Measurements from ENCODE around the gene KCNIP4. TPM values are rescaled to one million over a fixed set of nuclear protein-coding genes. Genes with fewer than 3 reads are reported as not detected.

KCNIP4 gene
- total and polyA plus RNA-seq, 2 of the 8 experiments (the other 6 are each of a cell fraction or from before 2014, with no cell fraction given): 0.06 TPM; not detected in 1

DNA sequence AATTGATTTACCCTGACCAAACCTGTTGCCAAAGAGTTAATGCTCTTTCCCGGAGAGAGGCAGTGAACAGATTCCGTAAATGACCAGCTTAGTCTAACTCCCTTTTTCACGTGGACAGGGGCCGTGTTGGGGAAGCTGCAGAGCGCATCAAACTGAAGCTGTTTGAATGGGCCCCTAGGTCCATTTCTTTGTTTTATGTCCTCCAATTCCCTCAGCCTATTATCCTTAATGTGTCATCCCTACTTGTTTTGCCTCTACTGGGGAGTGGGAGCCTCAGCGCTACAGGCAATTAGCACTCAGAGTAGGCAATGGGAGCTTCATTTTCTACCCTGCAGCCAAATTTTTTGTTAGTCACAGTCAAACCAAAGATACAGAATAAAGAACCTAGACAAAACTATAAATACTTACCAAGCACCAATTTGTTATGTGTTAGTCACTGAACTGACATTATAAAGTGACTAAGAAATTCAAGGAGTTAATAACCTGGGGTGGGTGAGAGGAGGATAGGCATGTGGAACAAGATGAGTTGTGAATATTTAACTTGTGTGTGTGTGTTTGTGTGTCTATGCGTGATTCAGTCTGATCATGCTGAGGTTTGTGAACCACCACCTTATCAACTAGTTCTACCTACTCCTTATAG is 830.9 kb downstream of the KCNIP4 start:
- Histone ChIP-seq H2BK20ac (ENCODE audit: low read length) (no peak overlapping the region), H2BK12ac (ENCODE audit: low read depth, low read length) (no peak overlapping the region), H3K27ac (ENCODE audit: low read depth, low read length) (no peak overlapping the region), H3K27me3 (replicated peaks in 1 of 4; ENCODE audit: control insufficient read depth in 3 of 4, extremely low read depth in 1 of 4, insufficient read depth in 3 of 4, low read length in 3 of 4) (no peaks in the 10 kb centered on the region), H3K9ac (replicated peaks in 1 of 4; ENCODE audit: extremely low read depth in 1 of 4, low read depth in 3 of 4, low read length in 3 of 4) (no peak overlapping the region), H2AFZ (ENCODE audit: low read length) (peak overlapping the region; percentile 36), H4K5ac (ENCODE audit: insufficient read length, low read depth, low read length) (no peak overlapping the region), H3K4me2 (ENCODE audit: insufficient read depth in 1 of 2, low read depth in 2 of 2, low read length in 2 of 2) (0 out of 4 replicates have a peak overlapping the region, but pooled peaks have one; percentile 5), H3K4me3 (ENCODE audit: extremely low read depth in 1 of 4, insufficient read depth in 2 of 4, low read depth in 3 of 4, low read length in 4 of 4) (no peak overlapping the region), H4K8ac (ENCODE audit: extremely low read depth, insufficient read depth, low read length) (no peak overlapping the region), H3K4ac (replicated peaks; ENCODE audit: insufficient read length, low read depth, low read length) (no peak overlapping the region), H3K4me1 (replicated peaks in 1 of 4; ENCODE audit: control insufficient read depth in 3 of 4, insufficient read depth in 4 of 4, low read length in 3 of 4) (peaks cover 0 to 9% (median 4%) of the 10 kb centered on the region in 4 experiments; a peak in 4 of 7 replicates), H2AK5ac (ENCODE audit: low read depth, low read length) (no peak overlapping the region), H3K79me1 (ENCODE audit: low read depth, low read length) (no peaks in the 10 kb centered on the region), H3K36me3 (ENCODE audit: control insufficient read depth in 2 of 4, insufficient read depth in 4 of 4, low read length in 3 of 4) (no peaks in the 10 kb centered on the region), H3K79me2 (ENCODE audit: control insufficient read depth in 1 of 2, insufficient read depth in 2 of 2, low read length in 2 of 2) (no peaks in the 10 kb centered on the region), H3K18ac (ENCODE audit: extremely low read depth, low read length) (no peak overlapping the region), H3K9me3 (ENCODE audit: insufficient read depth in 2 of 2, low read depth in 1 of 2, low read length in 1 of 2) (no peaks in the 10 kb centered on the region), H4K91ac (replicated peaks; ENCODE audit: insufficient read length, low read length) (no peak overlapping the region), H2BK120ac (replicated peaks; ENCODE audit: low read depth, low read length) (no peak overlapping the region), H2BK15ac (ENCODE audit: low read length) (no peak overlapping the region), H3K23me2 (ENCODE audit: low read depth, low read length) (no peaks in the 10 kb centered on the region), H3K23ac (ENCODE audit: insufficient read length) (no peak overlapping the region), H3K14ac (ENCODE audit: insufficient read length) (no peak overlapping the region), H3K56ac (replicated peaks; ENCODE audit: insufficient read length, low read depth, low read length) (no peak overlapping the region), H2BK5ac (ENCODE audit: low read depth, low read length) (no peak overlapping the region), H4K20me1 (replicated peaks in 1 of 2; ENCODE audit: control insufficient read depth in 1 of 2, insufficient read depth in 2 of 2, low read length in 2 of 2) (no peaks in the 10 kb centered on the region)
- no peak for FAIRE-seq
- ChIA-PET POLR2A (ENCODE audit: partially characterized antibody) (no interaction called here), CTCF (ENCODE audit: partially characterized antibody) (no interaction called here)
- no peak for DNase-seq (ENCODE audit: low read depth in 1 of 2, low spot score in 2 of 2)
- 91% methylated on average over 7 of the region's 7 CpGs; no CpG with 5 or more reads in 1 of the 2 experiments for WGBS, 2 experiments (ENCODE audit: extremely low coverage in 1 of 2, insufficient coverage in 1 of 2, insufficient read length in 1 of 2, insufficient replicate concordance in 2 of 2, low coverage in 1 of 2, low lambda C conversion rate in 2 of 2, missing lambda C conversion rate in 1 of 2)
- TF ChIP-seq ZNF274 (IDR thresholded peaks at IDR 0.05; ENCODE audit: borderline replicate concordance, extremely low read depth, low read length) (no peak), POU5F1 (IDR thresholded peaks at IDR 0.05; ENCODE audit: low read depth, low read length) (no peak), ASH2L (IDR thresholded peaks at IDR 0.05; ENCODE audit: low read length) (no peak), HDAC2 (IDR thresholded peaks at IDR 0.05; ENCODE audit: borderline replicate concordance in 1 of 2, low read depth in 2 of 2, low read length in 2 of 2) (no peak), CREB1 (IDR thresholded peaks at IDR 0.05) (no peak), JUND (IDR thresholded peaks at IDR 0.05; ENCODE audit: low read length) (no peak), CEBPB (IDR thresholded peaks at IDR 0.05; ENCODE audit: low read depth, low read length) (no peak), TEAD4 (IDR thresholded peaks at IDR 0.05; ENCODE audit: low read depth, low read length) (no peak), CBX8 (IDR thresholded peaks at IDR 0.05; ENCODE audit: borderline replicate concordance, low read depth, low read length) (no peak), RBBP5 (IDR thresholded peaks at IDR 0.05; ENCODE audit: borderline replicate concordance, low read depth, low read length) (no peak), SIN3A (conservative IDR thresholded peaks at IDR 0.05 in 1 of 2, IDR thresholded peaks at IDR 0.05 in 1 of 2; ENCODE audit: low read depth in 1 of 2, low read length in 2 of 2) (no peak)
- TF ChIP-seq, protein P1, sequence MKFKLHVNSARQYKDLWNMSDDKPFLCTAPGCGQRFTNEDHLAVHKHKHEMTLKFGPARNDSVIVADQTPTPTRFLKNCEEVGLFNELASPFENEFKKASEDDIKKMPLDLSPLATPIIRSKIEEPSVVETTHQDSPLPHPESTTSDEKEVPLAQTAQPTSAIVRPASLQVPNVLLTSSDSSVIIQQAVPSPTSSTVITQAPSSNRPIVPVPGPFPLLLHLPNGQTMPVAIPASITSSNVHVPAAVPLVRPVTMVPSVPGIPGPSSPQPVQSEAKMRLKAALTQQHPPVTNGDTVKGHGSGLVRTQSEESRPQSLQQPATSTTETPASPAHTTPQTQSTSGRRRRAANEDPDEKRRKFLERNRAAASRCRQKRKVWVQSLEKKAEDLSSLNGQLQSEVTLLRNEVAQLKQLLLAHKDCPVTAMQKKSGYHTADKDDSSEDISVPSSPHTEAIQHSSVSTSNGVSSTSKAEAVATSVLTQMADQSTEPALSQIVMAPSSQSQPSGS (IDR thresholded peaks at IDR 0.05; ENCODE audit: low read length): no peak

Measured in H1 (cell line).